Measurements from ENCODE around the gene ADO.
"Not testable (repeated sequence)": the region's sequence is repeated elsewhere in the genome, so short reads cannot be mapped to it uniquely, and the experiment has no call there.

ADO gene

DNA sequence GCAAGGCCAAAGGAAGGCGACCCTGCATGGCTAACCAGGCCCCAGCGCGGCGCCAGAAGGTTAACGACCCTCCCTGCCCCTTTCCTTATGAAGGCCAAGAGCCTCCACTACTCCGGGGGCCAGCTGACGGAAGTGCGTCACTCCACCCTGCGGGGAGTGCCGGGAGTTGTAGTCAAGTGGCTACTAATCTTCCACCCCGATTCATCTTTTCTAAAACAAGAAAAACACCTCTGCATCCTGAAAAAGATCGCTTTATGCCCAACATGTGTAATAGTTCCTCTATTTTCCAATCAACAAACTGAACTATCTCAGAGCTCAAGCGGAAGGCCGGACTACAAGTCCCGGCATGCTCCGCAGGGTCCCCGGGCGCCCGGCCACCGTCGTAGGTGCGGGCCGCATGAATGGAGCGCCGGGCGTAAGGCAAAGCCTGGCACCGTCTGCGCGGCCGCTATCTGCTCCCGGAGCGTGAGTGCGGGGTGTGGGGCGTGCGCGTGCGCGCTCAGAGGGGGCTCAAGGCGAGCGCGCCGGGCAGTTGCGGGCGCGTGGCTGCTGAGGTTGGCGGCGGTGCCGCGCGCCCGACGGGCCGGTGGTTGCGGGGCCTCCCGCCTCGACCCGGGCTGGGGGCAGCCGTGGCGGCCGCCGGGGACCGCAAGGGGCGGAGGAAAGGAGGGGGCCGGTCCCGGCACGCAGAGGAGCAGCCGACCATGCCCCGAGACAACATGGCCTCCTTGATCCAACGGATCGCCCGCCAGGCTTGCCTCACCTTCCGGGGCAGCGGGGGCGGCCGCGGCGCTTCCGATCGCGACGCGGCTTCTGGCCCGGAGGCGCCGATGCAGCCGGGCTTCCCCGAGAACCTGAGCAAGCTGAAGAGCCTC, at the start of gene ADO:
ADO (plus strand) TSS at position 365 of the 875 bp plus-strand sequence; CDS start at position 705, 340 bp downstream.
- DNase-seq, result peak; percentile 68

DNA sequence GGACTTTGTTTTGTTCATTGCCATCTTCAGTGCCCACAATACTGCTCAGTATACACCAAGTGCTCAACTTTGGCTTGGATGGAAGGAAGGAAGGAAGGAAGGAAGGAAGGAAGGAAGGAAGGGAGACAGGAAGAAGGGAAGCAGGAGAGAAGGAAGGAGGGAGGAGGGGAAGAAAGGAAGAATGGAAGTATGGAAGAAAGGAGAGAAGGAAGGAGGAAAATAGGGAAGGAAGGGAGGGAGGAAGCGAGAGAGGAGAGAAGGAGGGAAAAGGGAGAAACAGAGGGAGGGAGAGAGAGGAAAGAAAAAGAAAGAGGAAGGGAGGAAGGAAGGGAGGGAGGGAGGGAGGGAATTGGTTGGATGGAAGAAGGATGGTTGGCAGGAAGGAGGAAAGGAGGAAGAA, 49.6 kb upstream of the ADO start:
- DNase-seq, result no peak

DNA sequence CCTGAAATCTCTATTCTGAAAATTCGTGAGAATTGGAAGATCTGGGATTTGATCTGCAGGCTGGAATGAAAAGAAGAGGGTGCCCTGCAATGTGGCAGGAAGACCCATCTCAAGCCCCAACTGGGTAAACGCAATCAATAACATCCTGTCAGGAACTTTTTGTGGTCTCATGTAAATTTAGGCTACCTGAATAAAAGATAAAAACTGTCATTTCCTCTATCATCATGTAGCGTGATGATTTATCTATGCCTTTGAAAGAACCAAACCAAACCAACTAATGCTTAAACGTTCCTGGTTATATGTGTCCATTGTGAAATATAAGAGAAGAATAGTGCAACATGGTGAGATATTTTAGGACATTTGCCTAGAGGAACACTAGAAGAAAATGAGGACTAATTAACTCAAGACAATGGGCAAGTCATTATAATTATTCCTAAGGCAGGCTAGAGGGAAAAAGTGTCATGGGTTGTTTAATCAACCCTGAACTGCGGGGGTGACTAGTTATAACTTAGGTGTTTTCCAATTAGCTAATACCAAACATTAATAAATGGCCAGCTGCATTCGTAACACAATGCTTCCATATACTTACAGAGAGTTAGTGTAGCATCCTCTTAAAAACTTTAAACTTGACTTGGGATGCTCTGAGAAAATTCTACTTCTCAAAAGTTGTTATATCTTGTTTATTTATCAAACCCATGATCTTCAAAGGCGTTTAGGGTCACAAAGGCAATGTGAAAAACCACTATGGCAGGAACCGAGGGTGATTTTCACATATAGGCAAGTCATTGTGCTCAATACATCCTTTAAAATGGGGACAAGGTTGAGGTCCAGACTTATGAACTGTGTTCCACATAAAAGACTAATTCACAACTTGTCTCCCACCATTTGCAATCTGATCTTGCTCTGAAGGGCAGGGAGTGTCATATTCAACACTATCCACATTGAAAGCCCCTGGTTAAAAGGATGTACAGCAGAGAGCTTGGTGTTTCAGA, 48.6 kb upstream of the ADO start:
- no peak for DNase-seq

DNA sequence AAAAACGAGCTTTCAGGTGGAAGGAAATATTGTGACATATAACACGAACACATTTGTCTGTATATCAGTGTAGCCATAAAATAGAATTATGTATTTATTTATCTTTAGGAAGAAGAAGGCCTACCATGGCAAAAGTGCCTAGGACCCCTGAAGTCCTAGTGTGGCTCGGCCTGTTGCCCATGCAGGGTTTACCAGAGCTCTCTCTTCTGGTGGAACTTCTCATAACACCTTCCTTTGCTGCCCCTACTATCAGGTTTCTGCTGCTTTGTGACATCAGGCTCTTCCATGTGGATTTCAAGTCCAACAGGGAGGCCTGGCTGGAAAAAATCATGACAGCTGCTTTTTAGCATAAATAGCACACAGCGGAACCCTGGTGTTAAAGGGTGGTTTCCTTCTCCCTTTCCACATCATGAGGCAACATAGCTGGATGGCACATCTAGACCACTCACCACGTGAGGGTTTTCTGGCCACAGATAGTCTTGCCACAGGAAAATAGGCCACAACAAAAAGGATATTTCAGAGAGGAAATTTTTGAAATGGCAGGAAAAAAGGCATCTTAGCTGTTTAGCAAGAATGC, 44.8 kb upstream of the ADO start:
- no peak for DNase-seq

DNA sequence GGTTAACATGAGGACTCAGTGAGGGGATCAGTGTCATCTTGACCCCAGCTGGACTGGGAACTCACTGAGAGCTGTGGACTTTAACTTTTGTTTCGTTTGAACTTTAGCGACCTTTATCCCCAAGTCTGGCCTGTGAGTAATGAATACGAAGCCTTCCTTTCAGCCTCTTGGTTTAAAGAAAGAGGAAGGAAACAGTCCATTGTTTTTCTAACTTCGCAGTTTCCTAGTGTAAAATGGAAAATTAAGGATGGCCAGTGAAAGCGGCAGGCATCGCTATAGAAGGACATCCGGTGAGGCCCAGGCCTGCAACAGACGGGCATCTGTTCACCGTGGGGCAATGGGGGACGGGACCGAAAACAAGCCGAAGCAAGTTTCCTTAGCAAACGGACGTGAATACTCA, 44.1 kb upstream of the ADO start:
- no peak for DNase-seq

DNA sequence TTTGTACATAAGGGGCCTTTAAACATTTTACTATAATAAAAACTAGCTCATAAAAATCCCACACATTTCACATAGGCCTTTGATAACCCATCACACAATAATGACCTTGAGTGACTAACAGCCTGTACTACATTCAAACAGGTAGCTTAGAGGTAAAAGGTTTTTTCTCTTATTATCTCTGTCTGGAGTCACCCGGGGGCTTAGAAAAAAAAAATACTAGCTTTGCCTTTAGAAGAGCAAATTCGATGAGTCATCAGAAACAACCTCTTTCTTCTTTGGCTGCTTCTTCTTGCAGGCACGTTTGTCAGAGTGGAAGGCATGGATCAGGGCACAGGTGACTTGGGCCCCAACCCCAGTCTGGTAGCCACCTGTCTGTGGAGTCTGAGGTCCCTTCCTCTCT, 43.4 kb upstream of the ADO start:
- peak; percentile 14 for DNase-seq

DNA sequence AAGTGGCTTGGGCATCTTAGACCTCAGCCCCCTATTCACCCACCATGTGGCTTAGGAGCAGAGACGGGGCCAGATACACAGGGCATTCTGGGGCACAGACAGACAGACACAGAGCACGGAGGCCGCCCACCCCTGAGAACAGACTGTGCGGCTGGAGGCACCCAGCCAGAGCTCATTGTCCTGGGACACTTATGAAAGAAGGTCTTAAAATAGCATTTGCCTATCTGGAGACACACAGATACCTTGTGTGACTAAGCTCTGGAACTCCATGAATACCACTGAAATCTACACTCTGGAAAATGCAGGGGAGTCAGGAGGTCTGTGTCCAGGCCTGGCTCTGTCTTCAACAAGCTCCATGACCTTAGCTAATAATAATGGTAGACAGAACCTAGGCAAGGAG, 41.4 kb upstream of the ADO start:
- no peak for DNase-seq

DNA sequence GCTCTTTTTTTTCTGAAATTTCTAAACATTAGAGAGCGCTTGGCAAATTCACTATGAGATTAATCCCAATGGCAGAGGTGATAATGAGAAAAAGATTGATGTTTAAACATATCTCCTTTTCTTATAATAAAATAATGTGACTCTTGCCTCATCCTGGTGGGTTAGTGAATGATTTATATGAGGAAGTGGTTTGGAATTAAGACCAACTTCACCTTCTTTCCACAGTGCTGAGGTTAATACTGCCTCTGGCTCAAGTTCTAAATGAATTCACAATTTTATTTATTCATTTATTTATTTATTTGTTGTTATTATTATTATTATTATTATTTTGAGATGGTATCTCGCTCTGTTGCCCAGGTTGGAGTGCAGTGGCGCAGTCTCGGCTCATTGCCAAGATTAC, 40.5 kb upstream of the ADO start:
- no peak for DNase-seq

DNA sequence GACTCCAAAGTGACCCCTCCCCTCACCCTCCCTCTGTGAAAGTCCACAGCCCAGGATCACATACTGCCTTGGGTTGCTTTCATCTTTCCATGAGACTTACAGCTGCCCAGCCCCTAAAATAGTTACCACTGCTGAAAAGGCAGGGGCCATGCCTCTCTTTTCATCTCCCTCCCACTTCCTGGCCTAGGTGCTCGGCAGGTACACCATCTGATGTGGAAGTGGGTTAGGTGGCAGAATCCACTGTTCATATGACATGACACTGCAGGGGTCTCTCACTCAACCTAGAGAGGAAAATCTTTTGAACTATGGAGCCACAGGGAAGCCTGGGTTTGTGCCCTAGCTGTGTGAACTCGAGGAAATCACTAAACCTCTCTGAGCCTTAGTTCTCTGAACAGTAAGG, 38.8 kb upstream of the ADO start:
- no peak for DNase-seq

DNA sequence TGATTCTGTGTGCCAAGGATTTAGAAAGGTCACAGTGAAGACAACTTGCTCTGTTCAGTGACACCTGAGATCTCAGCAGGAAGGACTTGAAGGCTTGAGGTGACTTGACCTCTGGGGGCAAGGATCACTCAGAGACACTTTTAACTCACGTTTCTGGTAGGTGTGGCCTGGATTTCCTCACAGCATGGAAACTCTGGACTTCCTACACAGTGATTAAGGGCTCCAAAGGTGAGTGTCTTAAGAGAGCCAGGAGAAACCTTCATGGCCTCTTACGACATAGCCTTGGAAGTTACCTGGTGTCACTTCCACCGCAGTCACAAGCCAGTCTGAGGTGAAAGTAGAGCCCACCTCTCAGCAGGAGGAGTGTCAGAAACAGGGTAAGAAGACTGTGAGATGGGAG, 38.1 kb upstream of the ADO start:
- DNase-seq, result no peak

DNA sequence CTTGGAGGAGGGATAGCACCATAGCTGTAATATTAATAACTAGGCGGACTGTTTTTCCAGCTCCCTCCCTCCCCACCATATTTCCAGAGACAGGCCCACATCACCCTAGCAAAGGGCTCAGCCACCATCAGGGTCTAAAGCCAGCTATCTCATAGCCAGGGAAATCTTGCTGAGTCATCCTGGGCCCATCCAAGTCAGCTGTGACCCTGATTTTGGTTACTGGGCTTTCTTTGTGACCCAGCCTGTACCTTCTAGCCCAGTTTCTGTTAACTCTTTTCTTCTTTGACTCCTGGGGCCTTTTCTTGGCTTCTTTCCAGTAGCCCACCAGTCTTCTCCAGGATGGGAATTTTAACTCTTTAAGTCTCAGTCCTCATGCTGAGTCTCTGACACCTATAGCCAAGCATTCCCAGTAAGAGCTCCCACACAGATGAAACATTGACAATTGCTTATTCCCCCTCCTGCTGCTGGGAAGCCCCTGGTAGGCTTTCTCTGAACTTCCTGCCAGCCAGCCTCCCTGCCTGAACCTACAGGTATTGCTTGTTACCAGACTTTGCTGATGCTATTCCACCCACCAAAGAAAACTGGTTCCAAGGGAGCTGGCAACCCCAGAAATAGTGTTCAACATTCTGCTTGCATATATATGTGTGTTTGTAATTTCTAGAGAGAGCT, 34.8 kb upstream of the ADO start:
- no peak for DNase-seq

DNA sequence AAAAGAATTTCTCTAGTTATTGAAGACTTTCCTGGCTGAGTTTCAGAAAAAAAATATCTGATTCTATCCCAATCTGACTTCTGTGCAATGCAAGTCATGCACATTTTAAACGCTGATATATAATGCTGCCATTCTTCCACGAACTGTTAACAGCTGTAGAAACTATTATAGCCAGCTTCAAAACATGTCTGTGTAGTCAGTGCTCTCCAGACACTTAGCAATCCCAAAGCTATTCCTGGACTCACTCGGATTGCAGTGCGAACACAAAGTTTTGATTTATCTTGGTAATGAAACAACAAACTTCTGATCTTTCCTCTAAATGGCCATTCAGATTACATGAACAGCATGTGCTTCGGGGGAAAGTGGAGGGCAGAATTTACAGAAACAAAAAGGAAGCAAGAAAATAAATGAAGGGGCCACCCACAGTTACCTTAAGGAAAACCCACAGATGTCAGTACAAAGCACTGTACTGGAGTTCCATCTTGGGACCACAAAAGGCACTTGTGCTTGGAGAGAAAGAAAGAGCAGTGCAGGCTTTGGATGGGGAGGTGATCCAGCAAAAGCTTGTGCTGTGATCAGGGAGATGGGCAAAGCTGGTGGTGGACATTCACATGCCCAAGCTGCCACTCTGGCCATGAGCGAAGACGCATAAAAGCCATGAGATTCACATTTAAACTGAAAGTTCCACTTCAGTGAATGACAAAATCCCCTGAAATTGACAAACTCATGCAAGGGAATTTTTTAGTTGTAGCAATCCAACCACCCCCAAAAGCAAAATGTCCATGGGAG, 32.1 kb upstream of the ADO start:
- DNase-seq, result no peak

DNA sequence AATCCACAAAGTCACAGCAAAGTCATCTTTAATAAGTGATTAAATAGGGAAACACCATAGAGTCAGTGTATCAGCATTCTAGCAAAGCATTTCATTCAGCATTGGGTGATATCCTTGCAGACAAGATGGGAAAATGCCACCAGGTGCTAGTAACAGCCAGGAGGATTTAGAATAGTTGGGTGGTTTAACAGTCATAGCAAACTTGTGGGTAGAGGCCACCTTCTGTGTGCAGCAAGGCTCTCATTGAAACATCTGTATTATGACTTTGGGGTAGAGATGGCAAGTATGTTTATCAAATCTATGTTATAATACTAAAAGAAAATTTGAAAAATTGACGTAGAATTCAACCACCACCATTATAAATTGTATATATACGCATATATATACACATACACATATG, 26.4 kb upstream of the ADO start:
- no peak for DNase-seq

DNA sequence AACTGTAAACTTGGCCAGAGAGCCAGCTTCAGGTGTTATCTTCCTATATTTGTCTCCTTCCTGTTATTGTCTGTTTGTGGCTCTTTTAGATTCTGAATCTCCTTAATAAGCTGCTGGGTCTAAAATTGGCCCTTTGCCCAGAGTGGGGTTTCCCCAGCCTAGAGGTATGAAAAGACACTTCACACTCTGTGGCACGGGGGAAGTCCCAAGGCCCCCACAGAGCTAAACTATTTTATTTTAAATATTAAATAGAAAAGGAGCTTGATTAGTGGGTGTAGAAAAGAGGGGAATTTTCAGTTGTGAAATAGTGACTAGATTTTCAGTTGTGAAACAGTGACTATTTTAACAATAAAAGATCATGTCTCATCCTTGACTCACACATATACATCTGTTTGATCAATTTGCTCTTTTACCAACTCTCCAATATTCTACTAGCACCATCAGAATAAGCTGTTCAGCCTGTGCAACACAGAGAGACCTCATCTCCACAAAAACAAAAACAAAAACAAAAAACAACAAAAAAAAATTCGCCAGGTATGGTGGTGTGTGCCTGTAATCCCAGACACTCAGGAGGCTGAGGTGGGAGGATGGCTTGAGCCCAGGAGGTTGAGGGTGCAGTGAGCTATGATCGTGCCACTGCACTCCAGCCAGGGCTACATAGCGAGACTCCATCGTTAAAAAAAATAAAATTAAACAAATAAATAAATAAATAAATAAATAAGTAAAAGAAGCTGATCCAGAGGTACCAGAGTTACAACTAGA, 24.9 kb upstream of the ADO start:
- peak; percentile 82 for DNase-seq

DNA sequence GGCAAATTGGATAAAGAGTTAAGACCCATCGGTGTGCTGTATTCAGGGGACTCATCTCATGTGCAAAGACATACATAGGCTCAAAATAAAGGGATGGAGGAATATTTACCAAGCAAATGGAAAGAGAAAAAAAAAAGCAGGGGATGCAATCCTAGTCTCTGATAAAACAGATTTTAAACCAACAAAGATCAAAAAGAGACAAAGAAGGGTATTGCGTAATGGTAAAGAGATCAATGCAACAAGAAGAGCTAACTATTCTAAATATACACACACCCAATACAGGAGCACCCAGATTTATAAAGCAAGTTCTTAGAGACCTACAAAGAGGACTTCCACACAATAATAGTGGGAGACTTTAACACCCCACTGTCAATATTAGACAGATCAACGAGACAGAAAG, 20.0 kb upstream of the ADO start:
- DNase-seq, result not testable (repeated sequence)

DNA sequence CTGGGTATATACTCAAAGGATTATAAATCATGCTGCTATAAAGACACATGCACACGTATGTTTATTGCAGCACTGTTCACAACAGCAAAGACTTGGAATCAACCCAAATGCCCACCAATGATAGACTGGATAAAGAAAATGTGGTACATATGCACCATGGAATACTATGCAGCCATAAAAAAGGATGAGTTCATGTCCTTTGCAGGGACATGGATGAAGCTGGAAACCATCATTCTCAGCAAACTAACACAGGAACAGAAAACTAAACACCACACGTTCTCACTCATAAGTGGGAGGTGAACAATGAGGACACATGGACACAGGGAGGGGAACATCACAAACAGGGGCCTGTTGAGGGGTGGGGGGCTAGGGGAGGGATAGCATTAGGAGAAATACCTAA, 16.2 kb upstream of the ADO start:
- DNase-seq, result not testable (repeated sequence)

DNA sequence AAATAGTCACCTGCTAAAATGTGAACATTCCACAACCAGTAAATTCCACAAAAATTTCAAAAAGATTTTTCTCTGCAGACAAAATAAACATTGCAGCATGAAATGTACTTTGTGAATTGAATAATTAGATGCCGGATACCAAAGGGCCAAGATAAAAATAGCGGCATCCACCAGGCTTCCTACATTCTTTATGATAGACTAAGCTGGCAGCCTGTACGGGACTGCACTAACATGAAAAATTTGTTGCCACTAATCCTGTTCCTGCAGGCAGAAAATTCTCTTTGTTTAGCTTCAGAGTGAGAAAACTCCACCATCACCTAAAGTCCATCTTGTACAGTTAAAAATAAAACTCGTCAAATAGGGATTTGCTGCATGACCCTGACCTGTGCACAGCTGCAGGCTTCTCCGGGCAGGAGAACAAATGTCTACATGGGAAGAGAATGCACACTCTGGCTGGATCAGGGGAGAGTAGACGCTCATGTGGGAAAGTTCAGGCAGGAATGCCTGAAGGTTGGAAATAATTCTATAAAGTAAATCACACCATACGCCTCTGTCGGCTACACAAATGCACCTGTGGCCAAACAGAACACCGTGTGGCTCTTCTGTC, 15.6 kb upstream of the ADO start:
- DNase-seq, result no peak

DNA sequence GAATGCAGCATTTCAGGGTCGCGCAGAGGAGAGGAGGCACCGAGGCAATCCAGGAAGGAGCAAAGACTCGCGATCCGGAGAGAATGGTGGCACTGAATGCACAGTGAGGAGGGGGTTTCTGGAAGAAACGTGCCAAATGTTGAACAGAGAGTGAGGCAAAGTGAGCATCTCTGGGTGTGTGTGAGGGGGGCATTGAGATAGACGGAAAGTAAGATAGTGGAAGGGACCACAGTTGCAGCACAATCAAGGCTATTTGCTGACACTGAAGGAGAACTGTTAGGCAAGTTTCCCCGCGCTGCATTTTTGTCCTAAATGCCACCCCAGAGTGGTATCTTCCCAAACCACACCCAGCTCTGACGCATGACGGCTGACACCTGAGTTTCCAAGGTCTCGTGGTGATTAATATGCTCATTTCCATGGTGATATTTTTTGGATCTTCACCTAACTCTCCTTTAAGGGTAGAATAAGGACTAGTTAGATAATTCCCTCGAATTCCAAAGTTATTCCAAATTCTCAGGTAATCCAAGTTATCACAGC, 14.4 kb upstream of the ADO start:
- DNase-seq, result no peak

DNA sequence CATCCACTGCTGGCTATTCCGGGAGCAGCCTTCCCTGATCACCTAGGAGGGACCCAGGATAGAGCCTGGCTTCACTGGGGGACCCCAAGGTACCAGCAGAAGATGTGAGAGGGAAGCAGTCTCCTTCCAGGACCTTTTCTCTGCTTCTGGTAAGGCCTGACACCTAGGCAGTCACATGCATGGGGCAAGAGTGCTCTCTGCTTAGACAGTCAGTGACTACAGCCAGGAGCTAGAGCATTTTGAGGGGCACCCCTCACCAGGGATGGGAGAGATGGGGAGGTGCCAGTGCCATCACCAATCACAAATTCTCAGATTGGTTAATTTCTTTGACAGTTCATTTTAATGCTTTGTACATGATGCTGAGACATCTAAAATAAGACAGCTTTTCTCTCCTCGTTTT, 13.9 kb upstream of the ADO start:
- no peak for DNase-seq

DNA sequence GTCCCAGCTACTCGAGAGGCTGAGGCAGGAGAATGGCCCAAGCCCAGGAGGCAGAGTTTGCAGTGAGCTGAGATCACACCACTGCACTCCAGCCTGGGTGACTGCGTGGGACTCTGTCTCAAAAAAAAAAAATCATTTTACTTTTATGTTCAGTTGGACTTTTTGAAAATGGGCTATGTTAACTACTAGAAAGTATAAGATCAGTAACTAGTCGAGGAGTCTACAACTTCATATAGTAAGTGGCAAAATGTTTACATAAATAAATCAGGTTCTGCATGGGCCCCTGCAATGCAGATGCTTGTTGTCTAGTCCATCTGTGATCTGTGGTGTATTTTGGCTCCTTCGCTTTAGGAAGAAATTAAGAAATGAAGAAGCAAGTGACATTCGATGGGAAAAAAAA, 12.3 kb upstream of the ADO start:
- DNase-seq, result no peak

DNA sequence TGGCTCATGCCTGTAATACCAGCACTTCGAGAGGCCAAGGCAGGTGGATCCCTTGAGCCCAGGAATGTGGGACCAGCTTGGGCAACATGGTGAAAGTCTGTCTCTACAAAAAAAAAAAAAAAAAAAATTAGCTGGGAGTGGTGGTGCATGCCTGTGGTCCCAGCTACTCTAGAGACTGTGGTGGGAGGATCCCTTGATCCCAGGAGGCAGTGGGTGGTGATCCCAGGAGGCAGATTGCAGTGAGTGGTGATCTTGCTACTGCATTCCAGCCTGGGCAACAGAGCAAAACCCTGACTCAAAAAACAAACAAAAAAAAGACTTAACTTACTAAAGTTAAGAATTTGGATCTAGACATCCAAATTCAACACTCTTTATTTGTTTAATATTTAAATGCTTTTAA, 10.2 kb upstream of the ADO start:
- DNase-seq, result no peak

Measured in activated T-cell treated with anti-CD3 and anti-CD28 coated beads for 4 hours (primary cell).